ENCODE results near the gene TUT7.
"Not testable (repeated sequence)": the region's sequence is repeated elsewhere in the genome, so short reads cannot be mapped to it uniquely, and the experiment has no call there.

Gene TUT7, protein sequence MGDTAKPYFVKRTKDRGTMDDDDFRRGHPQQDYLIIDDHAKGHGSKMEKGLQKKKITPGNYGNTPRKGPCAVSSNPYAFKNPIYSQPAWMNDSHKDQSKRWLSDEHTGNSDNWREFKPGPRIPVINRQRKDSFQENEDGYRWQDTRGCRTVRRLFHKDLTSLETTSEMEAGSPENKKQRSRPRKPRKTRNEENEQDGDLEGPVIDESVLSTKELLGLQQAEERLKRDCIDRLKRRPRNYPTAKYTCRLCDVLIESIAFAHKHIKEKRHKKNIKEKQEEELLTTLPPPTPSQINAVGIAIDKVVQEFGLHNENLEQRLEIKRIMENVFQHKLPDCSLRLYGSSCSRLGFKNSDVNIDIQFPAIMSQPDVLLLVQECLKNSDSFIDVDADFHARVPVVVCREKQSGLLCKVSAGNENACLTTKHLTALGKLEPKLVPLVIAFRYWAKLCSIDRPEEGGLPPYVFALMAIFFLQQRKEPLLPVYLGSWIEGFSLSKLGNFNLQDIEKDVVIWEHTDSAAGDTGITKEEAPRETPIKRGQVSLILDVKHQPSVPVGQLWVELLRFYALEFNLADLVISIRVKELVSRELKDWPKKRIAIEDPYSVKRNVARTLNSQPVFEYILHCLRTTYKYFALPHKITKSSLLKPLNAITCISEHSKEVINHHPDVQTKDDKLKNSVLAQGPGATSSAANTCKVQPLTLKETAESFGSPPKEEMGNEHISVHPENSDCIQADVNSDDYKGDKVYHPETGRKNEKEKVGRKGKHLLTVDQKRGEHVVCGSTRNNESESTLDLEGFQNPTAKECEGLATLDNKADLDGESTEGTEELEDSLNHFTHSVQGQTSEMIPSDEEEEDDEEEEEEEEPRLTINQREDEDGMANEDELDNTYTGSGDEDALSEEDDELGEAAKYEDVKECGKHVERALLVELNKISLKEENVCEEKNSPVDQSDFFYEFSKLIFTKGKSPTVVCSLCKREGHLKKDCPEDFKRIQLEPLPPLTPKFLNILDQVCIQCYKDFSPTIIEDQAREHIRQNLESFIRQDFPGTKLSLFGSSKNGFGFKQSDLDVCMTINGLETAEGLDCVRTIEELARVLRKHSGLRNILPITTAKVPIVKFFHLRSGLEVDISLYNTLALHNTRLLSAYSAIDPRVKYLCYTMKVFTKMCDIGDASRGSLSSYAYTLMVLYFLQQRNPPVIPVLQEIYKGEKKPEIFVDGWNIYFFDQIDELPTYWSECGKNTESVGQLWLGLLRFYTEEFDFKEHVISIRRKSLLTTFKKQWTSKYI (N-terminal part only)

DNA sequence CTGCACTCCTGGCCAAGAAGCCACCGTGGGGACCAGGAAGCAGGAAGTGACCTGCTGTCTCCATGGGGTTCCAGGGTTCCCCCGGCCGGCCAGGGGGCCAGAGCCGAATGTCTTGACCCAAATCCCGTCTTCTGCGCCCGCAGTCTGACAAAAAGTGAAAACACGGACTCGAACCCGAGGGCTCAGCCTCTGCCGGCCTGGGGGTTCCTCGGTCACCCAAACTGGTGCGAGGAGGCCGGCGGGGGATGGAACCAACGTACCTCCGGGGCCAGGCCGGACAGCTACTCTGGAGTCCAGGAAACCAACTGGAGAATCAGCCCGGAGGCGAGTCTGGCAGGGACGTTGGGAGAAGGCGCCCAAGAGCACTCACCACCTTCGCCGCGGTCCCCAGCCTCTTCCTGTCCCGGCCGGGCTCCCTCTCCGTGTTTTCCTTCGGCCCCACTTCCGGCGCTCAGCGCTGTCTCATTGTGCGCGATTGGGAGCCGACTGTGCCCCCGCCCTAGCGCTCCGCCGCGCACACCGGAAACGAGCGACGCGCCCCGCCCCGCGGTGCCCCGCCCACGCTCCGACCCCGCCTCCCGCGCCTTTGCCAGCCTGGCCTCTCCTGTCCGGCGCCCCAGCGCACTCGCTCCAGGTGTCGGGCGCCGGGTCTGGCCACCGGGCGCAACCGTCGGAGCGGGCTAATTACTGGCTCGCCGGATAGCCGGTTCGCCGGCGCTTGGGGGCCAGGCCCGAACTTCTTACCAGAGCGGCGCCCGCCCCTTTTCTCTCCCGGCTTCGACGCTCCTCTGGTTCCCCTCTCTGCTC lies at the start of gene TUT7:
Gene TUT7, minus strand, starts transcription at position 400 of the 807 bp plus-strand sequence. CDS start 1,211 bp downstream, outside the sequence.
- H3K4me3 ChIP-seq (ENCODE audit: low read depth in 1 of 2, low read length in 2 of 2), result peak within 1 kb of the TSS; percentile 87 to 98
- H3K36me3 ChIP-seq (ENCODE audit: insufficient read depth, low read length), result no peaks in the 10 kb centered on the region
- H3K27ac ChIP-seq (ENCODE audit: low read depth, low read length), result peak within 1 kb of the TSS; percentile 86
- H3K27me3 ChIP-seq (ENCODE audit: control insufficient read depth in 1 of 2, insufficient read depth in 2 of 2, low read length in 2 of 2), result no peaks in the 10 kb centered on the region
- H3K4me1 ChIP-seq (ENCODE audit: insufficient read depth, low read length), result peaks cover 11% of the 10 kb centered on the region
- H3K9me3 ChIP-seq (ENCODE audit: low read length), result no peaks in the 10 kb centered on the region
- peak within 1 kb of the TSS; percentile 99 for H3K9ac ChIP-seq (ENCODE audit: low read length)

DNA sequence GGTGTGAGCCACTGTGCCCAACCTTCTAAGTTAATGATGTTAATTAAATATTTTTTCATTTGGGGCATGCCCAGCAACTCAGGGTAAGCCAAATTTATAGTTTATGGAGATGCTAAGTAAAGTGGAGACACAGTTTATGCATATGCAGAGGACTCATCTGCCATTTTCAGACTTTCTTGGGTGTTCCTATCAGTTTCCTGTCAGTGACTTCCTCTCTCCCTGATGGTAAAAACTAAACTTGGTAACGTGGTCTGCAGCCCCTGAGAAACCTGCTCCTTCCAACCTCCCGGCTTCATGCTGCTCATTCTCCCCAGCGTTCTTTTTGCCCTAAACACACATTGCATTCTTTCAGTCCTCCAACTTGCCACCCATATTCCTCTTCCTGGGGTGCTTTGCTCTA lies 48.4 kb upstream of the TUT7 start:
- Histone ChIP-seq H3K4me1 (ENCODE audit: insufficient read depth, low read length) (peaks cover 20% of the 10 kb centered on the region), H3K4me3 (ENCODE audit: low read depth in 1 of 2, low read length in 2 of 2) (no peak overlapping the region), H3K9ac (ENCODE audit: low read length) (no peak overlapping the region), H3K27ac (ENCODE audit: low read depth, low read length) (no peak overlapping the region), H3K36me3 (ENCODE audit: insufficient read depth, low read length) (no peaks in the 10 kb centered on the region), H3K9me3 (ENCODE audit: low read length) (no peaks in the 10 kb centered on the region), H3K27me3 (ENCODE audit: control insufficient read depth in 1 of 2, insufficient read depth in 2 of 2, low read length in 2 of 2) (no peaks in the 10 kb centered on the region)

DNA sequence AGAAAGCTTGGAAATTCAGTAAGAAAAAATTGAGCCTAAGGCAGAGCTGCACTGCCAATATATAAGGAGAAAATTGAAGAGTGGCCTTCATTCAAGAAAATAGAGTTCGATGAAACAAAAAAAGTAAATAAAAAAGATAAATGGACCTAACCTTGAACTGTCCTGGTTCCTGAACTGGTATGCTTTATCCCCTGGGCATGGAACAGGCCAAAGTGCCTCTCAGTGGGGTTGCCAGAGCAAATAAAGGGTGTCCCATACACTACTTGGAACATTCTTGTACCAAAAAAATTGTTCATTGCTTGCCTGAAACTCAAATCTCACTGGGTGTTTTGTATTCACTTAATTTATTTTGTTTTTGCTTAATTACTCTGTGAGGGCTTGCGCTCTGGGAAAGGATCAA lies 42.2 kb upstream of the TUT7 start:
- H3K36me3 ChIP-seq (ENCODE audit: insufficient read depth, low read length), result no peaks in the 10 kb centered on the region
- H3K4me3 ChIP-seq (ENCODE audit: low read depth in 1 of 2, low read length in 2 of 2), result no peak overlapping the region
- H3K27me3 ChIP-seq (ENCODE audit: control insufficient read depth in 1 of 2, insufficient read depth in 2 of 2, low read length in 2 of 2), result no peaks in the 10 kb centered on the region
- H3K9ac ChIP-seq (ENCODE audit: low read length), result no peak overlapping the region
- no peaks in the 10 kb centered on the region for H3K9me3 ChIP-seq (ENCODE audit: low read length)
- H3K4me1 ChIP-seq (ENCODE audit: insufficient read depth, low read length), result no peaks in the 10 kb centered on the region
- no peak overlapping the region for H3K27ac ChIP-seq (ENCODE audit: low read depth, low read length)

DNA sequence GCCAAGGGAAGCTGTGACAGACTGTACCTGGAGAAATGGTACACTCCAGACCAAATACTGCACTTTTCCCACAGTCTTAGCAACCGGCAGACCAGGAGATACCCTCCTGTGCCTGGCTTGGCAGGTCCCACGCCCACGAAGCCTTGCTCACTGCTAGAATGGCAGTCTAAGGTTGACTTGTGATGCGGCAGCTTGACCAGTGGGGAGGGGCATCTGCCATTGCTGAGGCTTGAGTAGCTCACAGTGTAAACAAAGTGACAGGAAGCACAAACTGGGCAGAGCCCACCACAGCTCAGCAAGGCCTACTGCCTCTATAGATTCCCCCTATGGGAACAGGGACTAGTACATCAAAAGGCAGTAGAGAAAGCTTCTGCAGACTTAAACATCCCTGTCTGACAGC lies 36.0 kb upstream of the TUT7 start:
- not testable (repeated sequence) for H3K9ac ChIP-seq (ENCODE audit: low read length); H3K4me1 ChIP-seq (ENCODE audit: insufficient read depth, low read length); H3K4me3 ChIP-seq (ENCODE audit: low read depth in 1 of 2, low read length in 2 of 2); H3K27me3 ChIP-seq (ENCODE audit: control insufficient read depth in 1 of 2, insufficient read depth in 2 of 2, low read length in 2 of 2); H3K27ac ChIP-seq (ENCODE audit: low read depth, low read length); H3K9me3 ChIP-seq (ENCODE audit: low read length); H3K36me3 ChIP-seq (ENCODE audit: insufficient read depth, low read length)

DNA sequence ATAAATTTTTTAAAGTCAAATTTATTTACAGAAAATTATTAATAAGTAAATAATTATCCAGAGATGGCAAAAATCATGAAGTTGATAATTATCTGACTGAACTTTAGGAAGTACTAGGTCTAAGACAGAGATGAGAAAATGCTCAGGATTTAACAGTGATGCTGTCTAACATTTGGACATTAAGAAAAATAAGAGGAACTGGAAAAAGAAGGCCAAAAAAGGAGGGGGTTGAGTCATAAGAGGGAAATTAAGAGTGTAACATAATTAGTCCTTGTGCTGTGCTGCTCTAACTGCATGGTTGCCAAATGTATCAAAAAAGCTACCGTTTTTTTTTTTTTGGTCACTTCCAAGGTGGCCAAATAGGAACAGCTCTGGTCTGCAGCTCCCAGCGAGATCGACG lies 35.4 kb upstream of the TUT7 start:
- Histone ChIP-seq H3K27me3 (ENCODE audit: control insufficient read depth in 1 of 2, insufficient read depth in 2 of 2, low read length in 2 of 2) (no peaks in the 10 kb centered on the region), H3K4me1 (ENCODE audit: insufficient read depth, low read length) (no peaks in the 10 kb centered on the region), H3K27ac (ENCODE audit: low read depth, low read length) (no peak overlapping the region), H3K36me3 (ENCODE audit: insufficient read depth, low read length) (no peaks in the 10 kb centered on the region), H3K4me3 (ENCODE audit: low read depth in 1 of 2, low read length in 2 of 2) (no peak overlapping the region), H3K9me3 (ENCODE audit: low read length) (peaks cover 3% of the 10 kb centered on the region), H3K9ac (ENCODE audit: low read length) (no peak overlapping the region)

DNA sequence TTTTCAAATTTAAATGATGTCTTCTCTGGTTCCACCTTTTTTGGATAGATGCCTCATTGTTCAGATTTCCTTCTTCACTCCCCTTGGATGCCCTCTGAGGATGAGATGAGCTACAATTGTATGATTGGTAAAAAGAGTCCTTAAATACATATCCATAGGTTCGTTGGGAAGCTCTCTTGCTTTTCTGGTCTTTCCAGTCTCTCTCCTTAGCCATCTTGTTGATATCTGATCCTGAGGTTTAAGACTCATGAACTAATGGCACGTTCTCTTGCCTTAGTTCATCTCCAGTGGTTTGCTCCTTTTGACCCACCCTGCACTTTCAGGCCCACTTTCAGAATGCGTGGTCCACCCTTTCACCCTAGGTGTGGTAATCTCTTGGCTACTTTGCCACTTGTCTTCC lies 33.2 kb upstream of the TUT7 start:
- Histone ChIP-seq H3K9me3 (ENCODE audit: low read length) (peaks cover 3% of the 10 kb centered on the region), H3K4me3 (ENCODE audit: low read depth in 1 of 2, low read length in 2 of 2) (no peak overlapping the region), H3K4me1 (ENCODE audit: insufficient read depth, low read length) (no peaks in the 10 kb centered on the region), H3K27me3 (ENCODE audit: control insufficient read depth in 1 of 2, insufficient read depth in 2 of 2, low read length in 2 of 2) (no peaks in the 10 kb centered on the region), H3K36me3 (ENCODE audit: insufficient read depth, low read length) (no peaks in the 10 kb centered on the region), H3K27ac (ENCODE audit: low read depth, low read length) (no peak overlapping the region), H3K9ac (ENCODE audit: low read length) (no peak overlapping the region)

DNA sequence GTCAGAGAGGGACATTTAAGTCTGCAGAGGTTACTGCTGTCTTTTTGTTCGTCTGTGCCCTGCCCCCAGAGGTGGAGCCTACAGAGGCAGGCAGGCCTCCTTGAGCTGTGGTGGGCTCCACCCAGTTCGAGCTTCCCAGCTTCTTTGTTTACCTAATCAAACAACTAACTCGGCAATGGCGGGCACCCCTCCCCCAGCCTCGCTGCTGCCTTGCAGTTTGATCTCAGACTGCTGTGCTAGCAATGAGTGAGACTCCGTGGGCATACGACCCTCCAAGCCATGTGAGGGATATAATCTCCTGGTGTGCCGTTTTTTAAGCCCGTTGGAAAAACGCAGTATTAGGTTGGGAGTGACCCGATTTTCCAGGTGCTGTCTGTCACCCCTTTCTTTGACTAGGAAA lies 28.8 kb upstream of the TUT7 start:
- not testable (repeated sequence) for H3K9ac ChIP-seq (ENCODE audit: low read length); H3K4me3 ChIP-seq (ENCODE audit: low read depth in 1 of 2, low read length in 2 of 2); H3K36me3 ChIP-seq (ENCODE audit: insufficient read depth, low read length); H3K4me1 ChIP-seq (ENCODE audit: insufficient read depth, low read length); H3K27me3 ChIP-seq (ENCODE audit: control insufficient read depth in 1 of 2, insufficient read depth in 2 of 2, low read length in 2 of 2); H3K9me3 ChIP-seq (ENCODE audit: low read length); H3K27ac ChIP-seq (ENCODE audit: low read depth, low read length)

DNA sequence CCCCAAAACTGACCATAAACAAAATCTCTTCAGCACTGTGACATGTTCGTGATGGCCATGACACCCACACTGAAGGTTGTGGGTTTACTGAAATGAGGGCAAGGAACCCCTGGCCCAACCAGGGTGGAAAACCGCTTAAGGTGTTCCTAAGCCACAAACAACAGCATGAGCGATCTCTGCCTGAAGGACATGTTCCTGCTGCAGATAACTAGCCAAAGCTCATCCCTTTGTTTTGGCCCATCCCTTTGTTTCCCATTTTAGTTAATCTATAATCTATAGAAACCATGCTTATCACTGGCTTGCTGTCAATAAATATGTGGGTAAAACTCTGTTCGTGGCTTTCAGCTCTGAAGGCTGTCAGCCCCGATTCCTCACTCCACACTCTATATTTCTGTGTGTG lies 21.8 kb upstream of the TUT7 start:
- no peak overlapping the region for H3K4me3 ChIP-seq (ENCODE audit: low read depth in 1 of 2, low read length in 2 of 2)
- no peaks in the 10 kb centered on the region for H3K9me3 ChIP-seq (ENCODE audit: low read length)
- H3K9ac ChIP-seq (ENCODE audit: low read length), result no peak overlapping the region
- no peak overlapping the region for H3K27ac ChIP-seq (ENCODE audit: low read depth, low read length)
- no peaks in the 10 kb centered on the region for H3K27me3 ChIP-seq (ENCODE audit: control insufficient read depth in 1 of 2, insufficient read depth in 2 of 2, low read length in 2 of 2)
- H3K36me3 ChIP-seq (ENCODE audit: insufficient read depth, low read length), result no peaks in the 10 kb centered on the region
- H3K4me1 ChIP-seq (ENCODE audit: insufficient read depth, low read length), result no peaks in the 10 kb centered on the region

DNA sequence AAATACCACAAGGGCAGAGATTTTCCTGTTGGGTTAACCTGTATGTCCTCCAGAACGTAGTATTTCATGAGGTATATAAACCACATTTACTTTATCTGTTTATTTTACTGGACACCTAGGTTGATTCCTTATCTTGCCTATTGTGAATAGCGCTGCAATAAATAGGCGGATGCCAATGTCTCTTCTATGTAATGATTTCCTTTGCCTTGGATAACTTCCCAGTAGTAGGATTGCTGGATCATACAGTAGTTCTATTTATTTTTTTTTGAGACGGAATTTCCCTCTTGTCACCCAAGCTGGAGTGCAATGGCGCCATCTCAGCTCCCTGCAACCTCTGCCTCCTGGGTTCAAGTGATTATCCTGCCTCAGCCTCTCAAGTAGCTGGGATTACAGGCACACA lies 15.6 kb upstream of the TUT7 start:
- Histone ChIP-seq H3K9me3 (ENCODE audit: low read length) (peaks cover 4% of the 10 kb centered on the region), H3K9ac (ENCODE audit: low read length) (no peak overlapping the region), H3K27ac (ENCODE audit: low read depth, low read length) (no peak overlapping the region), H3K4me3 (ENCODE audit: low read depth in 1 of 2, low read length in 2 of 2) (no peak overlapping the region), H3K4me1 (ENCODE audit: insufficient read depth, low read length) (no peaks in the 10 kb centered on the region), H3K27me3 (ENCODE audit: control insufficient read depth in 1 of 2, insufficient read depth in 2 of 2, low read length in 2 of 2) (no peaks in the 10 kb centered on the region), H3K36me3 (ENCODE audit: insufficient read depth, low read length) (no peaks in the 10 kb centered on the region)

DNA sequence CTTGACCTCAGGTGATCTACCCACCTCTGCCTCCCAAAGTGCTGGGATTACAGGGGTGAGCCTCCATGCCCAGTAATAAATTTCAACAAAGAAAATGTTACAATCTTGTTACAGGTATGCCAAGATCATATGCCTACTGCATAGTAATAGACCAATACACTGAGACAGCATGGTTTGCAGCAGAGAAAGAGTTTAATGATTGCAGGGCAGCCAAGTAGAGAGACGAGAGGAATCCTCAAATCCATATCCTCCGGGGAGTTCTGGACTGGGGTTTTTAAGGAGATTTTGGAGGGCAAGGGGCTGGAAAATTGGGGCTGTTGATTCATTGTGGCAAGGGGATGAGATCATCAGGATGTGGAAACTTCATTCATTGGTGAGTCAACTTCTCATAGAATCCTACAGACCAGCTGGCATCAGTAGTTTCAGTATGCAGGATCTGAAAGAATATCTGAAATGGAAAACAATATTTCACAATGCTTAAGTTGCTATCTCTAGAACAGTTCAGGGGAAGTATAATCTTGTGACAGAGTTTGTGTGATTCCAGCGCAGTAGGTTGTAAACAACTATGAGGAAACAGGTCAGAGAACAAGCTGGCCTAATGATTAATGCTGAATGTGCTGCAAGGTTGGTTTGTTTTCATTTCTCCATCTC lies 14.8 kb upstream of the TUT7 start:
- Histone ChIP-seq H3K27ac (ENCODE audit: low read depth, low read length) (no peak overlapping the region), H3K36me3 (ENCODE audit: insufficient read depth, low read length) (no peaks in the 10 kb centered on the region), H3K9me3 (ENCODE audit: low read length) (peaks cover 4% of the 10 kb centered on the region), H3K4me1 (ENCODE audit: insufficient read depth, low read length) (no peaks in the 10 kb centered on the region), H3K4me3 (ENCODE audit: low read depth in 1 of 2, low read length in 2 of 2) (no peak overlapping the region), H3K9ac (ENCODE audit: low read length) (no peak overlapping the region), H3K27me3 (ENCODE audit: control insufficient read depth in 1 of 2, insufficient read depth in 2 of 2, low read length in 2 of 2) (no peaks in the 10 kb centered on the region)

Measured in muscle layer of colon (tissue), 2 donors.